NB4 (cell line): ENCODE data around the gene RIIAD1.

Source experiments
- CTCF ChIP-seq: IDR thresholded peaks from one replicate; pipeline ENCODE4 v1.5.1; 2012; ENCODE audit warnings: low read depth, low read length
- POLR2A ChIP-seq: IDR thresholded peaks from 2 replicates; pipeline ENCODE4 v1.6.1; 2011; ENCODE audit warnings: mild to moderate bottlenecking; ENCODE audit not compliant: insufficient read length; ENCODE audit errors: extremely low read depth

GRCh38 chr1:151680826-151681225 is 40.5 kb upstream of the RIIAD1 start:
- no peak for TF ChIP-seq CTCF
- TF ChIP-seq POLR2A = no peak
